IPS-NIHi7 (cell line): ENCODE measurements around the gene B4GALNT3.

Experiments
- DNase-seq: peaks from one replicate; pipeline ENCODE4 v3.0.0; 2012; ENCODE audit warnings: mixed read lengths; ENCODE audit errors: extremely low spot score

B4GALNT3 gene

DNA sequence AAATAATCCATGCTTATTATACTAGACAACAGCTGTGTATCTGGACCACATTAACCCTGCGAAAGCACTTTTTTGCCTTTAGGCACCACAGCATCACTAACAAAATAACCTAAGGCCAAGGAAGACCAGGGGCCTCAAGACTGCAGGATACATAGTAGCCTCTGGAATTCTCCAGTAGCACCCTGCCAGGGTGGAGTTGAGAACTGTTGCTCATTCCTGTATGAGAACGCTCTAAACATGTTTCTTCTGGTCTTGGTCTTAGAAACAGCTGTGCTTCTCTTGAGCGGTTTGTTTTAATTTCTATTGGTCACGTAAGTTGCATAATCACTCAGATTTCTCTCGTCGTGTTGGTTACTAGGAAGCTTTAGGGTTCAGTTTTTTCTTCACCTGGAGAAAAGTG is 7.9 kb downstream of the B4GALNT3 start:
- DNase-seq, result no peak

DNA sequence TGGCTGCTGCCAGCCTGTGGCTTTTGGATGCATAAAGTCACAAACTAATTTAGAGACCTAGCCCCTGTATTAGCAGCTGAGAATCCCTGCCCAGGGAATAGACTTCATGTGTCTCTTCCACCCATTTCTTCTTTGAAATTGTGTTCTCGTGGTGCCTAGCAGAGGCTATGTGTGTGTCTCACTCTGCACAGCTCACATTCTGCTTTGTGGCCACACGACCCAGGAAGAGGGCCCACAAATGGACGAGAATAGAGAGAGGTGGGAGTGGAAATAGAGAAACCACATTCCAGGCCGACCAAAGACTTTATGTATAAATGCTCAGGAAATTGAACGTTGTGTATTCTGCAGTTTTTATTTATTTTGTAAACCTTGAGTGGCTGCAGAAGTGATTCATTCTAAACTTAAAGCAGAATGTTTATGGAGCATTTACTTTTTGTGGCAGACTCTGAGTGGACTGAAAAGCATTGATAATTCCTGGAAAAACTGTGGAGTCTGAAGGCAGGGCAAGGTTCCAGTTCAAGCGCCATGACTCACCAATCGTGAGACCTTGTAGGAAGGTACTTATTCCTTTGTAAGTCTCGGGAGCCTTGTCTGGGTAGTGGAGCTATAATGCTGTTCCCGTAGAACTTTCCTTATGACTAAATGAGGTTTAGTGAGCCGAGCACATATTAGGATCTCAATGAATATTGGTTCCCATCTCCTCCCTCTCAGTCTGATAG is 9.1 kb downstream of the B4GALNT3 start:
- no peak for DNase-seq

DNA sequence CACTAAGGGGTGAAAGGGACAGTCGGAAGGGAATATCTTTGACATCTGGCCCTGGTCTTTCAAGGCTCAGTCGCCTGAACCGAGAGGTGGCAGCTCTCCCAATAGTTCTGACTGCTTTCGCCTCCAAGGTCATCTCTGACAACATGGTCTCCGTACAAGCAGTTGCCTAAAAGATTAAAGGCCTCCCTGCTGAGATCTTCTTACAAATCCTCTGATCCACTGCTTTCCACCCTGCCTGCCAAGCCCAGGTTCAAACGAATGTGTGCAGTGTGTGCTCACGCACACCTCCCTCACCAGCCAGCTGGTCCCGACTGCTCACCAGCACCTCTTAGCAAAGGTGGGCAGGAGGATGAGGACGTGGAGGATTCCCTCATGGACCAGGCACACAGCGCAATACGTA is 10.4 kb downstream of the B4GALNT3 start:
- no peak for DNase-seq

DNA sequence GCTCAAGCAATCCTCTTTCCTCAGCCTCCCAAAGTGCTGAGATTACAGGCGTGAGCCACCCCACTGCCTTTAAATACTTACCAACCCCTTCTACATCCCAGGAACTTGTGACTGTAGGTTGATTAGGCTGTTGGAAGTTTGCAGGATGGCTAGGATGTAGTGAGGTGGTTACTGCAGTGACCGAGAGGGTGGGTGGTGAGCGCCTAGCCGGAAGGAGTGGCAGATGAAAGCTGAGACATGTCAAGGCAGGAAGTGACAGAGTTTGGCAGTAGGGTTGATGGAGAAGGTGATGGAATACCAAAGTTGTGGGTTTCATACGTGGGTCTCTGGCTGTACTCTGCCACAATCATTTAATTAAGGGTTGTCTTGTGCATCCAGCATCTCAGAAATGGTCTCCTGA is 13.5 kb downstream of the B4GALNT3 start:
- no peak for DNase-seq

DNA sequence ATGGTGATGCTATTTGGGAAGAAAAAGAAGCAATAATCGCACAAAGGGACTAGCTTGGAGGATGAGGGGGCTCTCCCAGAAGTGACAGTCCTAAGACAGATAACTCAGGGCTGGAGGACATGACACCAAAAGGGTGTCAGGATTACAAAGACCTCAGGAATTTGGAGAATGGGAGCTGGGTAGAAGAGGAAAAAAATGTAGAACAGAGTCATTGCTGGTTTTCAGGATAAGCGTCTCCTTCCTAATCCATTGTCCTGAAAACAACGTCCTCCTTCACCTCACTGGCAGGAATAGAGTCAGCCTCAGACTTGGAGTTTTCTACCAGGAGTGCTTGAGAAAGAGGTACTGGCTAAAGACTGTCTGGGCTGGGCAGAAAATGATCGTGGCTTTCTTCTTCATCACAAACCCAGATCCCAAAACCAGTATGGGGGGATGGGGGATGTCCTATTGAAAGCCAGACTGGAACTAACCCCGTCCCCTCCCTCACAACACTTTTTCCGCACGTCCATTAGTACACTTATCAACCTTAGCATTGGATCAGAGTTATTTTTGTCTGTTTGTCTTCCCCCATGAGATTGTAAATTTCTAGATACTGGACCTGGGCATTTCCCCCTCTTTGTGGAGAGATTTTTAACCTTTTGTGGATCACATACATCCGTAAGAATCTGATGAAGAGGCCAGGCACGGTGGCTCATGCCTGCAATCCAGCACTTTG is 14.3 kb downstream of the B4GALNT3 start:
- peak; percentile 62 for DNase-seq

DNA sequence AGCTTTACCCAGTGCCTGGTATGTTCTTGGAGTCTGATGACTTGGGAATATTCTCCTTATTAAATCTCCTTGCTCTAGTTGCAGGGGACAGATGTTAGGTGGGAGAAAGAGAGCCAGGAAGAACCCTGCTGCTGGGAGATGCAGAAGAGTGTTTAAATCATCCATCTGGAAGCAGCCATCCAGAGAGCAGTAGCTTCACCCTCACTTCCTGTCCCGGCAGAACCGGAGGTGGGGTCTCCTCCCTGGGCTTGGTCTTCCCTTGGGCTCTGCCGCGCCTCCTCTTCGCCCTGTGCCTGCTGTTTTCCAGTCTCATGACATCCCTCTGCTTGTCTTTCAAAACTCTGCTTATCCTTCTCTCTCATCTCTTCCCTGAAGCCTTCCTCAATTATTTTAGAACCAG is 15.5 kb downstream of the B4GALNT3 start:
- DNase-seq, result no peak

DNA sequence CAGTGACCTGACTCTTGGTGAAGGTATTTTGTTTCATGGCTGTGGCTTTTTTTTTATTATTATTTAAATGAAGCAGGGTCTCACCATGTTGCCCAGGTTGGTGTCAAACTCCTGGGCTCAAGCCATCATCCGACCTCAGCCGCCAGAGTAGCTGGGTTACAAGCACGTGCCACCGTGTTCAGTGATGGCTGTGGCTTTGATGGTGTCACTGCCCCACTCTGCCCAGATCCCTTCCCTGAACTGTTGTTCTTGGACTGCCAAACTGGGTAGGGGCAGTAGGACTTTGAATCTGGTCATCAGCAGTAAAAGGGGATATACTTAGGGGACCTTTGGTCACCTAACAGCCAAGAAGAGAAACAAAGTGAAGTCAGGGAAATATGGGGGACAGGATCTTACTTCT is 19.4 kb downstream of the B4GALNT3 start:
- no peak for DNase-seq

DNA sequence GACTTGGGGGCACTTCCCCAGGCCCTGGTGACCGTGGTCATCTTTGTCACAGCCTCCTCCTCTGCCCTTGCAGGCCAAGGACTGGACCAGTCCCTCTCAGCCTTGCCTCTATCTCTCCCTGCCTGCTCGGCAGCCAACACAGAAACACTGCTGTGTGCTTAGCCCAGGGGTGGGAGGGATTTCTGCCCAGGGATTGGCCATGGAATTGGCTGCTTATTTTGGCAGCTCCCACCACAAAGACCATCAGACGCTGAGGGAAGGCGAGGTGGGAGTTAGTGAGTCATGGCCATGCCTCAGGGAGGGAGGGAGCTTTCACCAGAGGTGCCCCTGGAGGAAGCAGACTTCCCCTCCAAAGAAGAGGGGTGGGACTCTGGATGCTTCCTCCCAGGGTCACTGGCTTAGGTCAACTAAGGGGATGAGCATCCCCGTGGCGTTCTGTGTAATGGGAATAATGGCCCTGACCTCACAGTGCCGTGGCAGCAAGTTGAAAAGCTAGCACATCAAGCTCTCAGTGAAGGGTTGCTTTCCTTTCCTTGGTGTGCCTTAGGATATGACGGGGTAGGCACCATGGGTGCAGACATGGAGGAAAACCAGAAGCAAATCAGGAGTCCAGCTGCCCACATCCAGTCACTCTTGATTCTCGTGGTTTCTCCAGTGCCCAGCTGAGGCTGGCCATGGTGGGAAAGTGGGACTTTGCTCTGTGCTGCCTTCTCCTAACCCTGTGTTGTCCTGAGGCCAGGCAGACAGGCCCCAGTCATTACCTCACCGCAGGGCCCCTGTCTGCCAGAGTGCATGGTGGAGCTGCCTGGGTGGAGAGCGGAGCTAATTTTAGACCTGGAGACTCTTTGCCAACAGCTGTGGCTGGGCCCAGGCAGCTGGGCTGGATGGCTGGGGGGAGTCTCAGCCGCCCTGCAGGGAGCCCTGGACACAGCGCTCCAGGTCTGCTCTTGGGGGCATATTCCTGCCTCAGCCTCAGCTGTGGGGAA is 21.4 kb downstream of the B4GALNT3 start:
- DNase-seq, result peak; percentile 37

DNA sequence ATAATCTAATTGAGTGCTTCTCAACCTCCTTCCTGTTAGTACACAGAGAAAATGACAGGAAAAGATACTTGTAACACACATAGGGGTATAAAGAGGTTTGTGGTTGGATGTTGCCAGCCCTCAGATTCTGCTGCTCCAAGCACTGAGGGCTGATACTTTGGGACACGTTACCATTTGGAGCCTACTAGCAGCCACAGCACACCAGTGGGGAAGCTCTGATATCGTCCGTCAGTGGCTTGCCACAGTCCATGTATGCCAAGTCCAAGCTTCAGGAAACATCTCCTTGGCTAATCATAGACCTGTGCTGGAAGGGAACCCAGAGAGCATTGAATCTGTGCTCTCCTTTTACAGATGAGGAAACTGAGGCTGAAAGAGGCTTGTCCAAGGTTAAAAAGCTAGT is 22.3 kb downstream of the B4GALNT3 start:
- no peak for DNase-seq

DNA sequence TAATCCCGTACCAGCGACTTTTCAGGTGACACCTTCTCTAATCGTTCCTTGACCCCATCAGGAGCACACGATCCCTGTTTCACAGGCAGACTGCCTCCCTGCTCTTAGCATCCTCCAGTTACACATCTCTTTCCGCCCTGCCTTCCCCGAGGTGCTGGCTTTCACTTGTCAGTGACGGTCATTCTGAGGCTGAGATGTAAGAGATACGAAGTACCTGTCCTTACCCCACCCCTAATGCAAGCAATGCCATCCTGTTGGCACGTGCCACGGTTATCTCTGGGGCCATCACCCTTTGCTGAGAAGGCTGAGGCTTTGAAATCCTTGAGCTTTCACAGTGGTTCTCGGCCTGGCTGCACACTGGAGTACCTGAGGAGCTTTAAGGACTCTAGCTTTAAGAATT is 24.4 kb downstream of the B4GALNT3 start:
- DNase-seq, result no peak

DNA sequence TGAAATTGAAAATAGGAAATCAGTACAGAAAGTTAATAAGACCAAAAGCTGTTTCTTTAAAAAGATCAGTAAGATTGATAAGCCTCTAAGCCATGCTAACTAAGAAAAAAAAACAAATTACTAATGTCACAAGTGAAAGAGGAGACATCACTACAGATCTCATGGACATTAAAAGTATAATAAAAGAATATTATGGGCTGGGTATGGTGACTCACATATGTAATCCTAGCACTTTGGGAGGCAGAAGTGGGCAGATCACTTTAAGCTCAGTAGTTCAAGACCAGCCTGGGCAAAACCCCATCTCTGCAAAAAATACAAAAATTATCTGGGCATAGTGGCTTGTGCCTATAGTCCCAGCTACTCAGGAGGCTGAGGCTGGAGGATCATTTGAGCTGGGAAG is 30.5 kb downstream of the B4GALNT3 start:
- no peak for DNase-seq

DNA sequence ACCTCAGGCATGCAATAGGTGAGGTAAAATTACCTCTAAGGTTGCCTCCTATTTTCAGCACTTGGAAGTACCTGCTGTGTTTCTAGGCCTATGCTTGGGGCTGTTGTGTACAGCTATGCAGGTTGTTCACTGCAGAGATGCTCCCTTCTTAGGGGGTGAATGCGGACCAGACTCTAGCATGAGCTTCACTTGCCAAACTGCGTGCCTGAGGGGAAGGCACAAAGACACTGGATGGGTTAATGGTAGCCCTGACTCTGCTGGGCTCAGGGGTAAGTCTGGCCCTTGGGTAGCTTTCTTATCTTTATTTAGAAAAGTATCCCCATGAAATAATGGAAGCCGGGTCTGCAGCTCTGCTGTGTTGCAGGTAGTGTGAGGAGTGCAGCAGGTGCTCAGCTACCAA is 35.7 kb downstream of the B4GALNT3 start:
- DNase-seq, result no peak

DNA sequence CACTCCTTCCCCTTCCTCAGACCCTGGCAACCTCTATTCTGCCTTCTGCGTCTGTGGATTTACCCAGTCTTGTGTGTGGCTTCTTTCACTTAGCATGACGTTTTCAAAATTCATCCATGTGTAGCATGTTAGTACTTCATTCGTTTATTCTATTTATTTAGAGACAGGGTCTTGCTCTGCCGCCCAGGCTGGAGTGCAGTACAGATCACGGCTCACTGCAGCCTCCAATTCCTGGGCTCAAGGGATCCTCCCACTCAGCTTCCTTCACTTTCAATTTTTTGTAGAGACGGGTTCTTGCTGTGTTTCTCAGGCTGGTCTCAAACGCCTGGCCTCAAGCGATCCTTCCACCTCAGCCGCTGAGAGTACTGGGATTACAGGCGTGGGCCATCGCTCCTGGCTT is 37.0 kb downstream of the B4GALNT3 start:
- DNase-seq, result no peak

DNA sequence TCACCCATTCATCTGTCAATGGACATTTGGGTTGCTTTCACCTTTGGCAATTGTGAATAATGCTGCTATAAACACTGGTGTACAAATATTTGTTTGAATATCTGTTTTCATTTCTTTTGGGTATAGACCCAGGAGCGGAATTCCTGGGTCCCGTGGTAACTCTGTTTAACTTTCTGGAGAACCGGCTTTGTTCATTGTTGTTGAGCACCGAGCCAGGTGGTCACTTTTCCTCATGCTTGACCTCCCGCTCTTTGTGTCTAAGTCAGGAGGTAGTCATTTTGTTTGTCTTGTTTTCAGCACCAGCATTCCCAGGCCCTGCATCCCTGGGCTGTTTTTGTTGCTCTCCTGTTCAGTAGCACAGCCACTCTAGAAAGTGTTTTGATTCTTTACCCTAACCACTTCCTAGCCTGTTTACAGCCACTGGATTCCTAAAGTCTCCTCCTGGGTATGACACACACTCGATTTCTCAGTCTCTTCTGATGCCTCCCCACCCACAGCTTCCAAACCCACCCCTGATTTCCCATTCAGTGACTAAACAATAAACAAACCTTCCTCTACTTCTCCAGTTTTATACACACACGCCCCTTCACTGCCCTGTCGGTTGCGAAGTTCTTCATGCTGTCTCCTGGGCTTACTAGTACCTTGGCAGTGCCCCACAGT is 37.9 kb downstream of the B4GALNT3 start:
- DNase-seq, result no peak

DNA sequence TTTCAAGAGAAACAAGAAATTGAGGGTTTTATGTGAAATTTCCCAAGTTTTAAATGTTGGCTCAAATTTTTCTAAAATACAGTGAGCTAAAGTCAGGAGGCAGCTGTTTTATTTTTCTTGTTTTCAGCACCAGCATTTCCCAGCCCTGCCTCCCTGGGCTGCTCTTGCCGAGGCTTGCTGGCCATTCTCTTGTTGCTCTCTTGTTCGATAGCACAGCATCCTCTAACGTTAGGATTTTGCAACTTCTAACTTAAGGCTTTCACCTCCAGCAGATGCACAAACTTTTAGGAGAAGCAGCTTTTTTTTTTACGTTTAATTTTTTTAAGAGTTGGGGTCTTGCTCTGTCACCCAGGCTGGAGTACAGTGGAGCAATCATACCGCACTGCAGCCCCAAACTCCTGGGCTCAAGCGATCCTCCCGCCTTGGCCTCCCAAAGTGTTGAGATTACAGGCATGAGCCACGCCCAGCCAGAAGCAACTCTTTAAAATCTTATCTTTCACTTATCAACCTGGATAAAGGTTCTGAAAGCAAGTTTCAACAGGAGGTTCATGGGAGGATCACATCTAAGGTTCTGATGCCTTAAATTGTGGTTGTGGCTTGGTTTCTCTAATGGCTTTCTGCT is 40.2 kb downstream of the B4GALNT3 start:
- DNase-seq, result no peak

DNA sequence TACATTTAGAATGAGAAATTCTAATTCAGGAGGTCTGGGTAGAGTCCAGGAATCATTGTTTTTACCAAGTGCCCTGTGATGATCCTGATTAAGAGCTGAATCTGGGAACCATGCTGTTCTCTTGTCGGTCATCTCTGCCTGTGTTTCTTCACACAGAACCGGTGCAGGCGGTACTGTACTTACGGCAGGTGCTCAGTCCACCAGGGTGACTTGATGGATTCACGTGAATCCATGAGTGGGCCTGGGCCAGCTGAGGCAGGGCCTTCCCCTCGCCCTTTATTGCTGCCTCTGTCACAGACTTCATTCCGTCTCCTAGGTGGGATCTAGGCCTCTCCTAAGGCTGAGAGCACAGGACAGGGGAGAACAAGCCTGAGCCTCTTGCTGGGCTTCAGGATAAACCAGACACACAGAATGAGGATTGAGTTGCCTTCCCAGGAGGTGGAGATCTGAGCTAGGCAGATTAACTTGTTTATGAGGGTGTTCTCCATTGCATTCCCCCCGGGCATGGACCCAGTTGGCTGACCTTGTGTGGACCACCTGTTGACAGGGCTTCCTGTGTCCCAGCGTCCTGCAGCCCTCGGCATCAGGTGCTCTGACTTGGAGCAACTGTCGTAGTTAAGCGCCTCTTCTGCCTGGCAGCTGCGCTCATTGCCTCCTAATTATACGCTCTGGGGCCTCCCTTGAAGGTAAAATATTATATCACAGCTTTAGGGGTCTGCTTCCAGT is 42.1 kb downstream of the B4GALNT3 start:
- DNase-seq, result no peak

DNA sequence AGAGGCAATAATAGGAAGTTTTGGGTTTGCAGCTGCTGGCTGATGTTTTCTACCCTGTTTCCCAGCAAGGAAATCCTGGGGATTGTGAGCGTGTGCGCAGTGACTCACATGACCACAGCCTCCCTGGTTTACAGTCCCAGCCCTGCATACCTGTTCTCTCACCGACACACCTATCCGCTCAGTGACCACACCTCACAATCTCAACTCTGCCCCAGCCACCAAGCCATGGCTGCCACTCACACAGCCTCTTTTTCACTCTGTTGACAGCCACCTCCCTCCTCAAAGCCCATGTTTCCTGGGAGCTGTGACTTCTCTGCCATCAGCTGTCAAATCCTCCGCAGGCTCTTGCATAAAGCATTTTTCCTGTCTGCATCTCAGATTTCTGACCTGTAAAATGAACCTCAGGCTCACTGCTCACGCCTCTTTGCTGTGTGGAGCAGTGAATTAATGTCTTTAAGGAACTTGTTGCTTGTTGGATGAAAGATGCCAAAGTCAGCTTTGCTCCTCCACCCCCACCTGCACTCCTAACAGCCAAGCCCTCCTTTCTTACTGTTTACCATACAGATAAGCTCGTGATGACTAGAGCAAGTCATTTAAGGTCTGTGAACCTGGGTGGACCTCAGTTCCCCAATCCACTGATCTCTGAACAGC is 43.5 kb downstream of the B4GALNT3 start:
- no peak for DNase-seq

DNA sequence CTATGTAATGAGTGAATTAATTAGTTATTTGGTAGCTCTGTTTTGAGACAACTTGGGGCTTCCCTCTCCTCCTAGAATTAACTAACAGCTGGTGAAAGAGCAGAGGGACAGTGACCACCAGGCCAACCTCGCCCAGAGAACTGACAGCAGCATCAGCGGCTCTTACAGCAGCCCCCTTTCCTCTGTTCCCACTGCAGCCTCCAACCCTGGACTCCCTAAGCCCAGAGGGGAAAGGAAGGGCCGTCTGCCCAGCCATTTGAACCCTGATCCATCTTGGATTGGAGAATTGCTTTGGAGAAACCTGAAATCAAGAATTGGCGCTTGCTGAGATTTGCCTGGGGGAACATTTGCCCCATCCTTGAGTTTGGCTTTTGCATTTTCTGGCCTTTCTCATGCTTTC is 45.5 kb downstream of the B4GALNT3 start:
- DNase-seq, result no peak

DNA sequence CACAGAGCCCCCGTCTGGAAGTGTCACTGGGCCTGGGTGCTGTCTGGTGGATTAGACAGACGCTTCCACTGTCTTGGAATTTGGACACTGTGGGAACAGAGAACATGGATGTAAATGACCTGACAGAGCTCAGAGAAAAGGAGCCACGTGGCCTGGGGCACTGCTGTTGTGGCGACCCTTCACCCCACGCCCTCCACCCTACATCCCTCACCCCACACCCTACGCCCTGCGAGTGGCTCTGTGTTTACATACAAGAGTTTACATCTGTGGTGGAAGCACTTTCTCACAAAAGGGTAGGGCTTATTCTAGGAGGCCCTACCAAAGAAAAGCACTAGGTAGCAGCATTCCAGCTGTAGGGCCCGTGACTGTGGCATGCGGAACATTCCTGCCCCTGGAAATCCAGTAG is 47.7 kb downstream of the B4GALNT3 start:
- DNase-seq, result peak; percentile 14

DNA sequence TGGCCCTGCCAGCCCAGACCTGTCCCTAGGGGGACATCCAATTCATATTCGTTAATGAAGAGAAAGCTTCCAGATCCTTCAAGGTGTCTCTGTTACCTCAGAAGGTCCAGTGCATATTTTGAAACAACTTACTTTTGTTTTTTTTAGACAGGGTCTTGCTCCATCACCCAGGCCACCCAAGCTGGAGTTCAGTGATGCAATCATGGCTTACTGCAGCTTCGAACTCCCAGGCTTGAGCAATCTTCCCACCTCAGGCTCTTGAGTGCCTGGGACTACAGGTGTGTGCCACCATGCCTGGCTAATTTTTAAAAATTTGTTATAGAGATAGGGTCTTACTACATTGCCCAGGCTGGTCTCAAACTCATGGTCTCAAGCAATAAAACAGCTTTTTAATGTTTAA is 48.4 kb downstream of the B4GALNT3 start:
- DNase-seq, result peak; percentile 1
